DMS114 treated with DMSO at 0.1 percent for 48 hours (cell line): ENCODE results near the gene SSTR3.
A peak's percentile ranks its signal among the peaks of the same experiment; 100 is the strongest.
"Not testable (repeated sequence)": the region's sequence is repeated elsewhere in the genome, so short reads cannot be mapped to it uniquely, and the experiment has no call there.

Experiments used
- DNase-seq: peaks from one replicate; lab custom pipeline; 2025; ENCODE audit not compliant: unreplicated experiment; lab: John Stamatoyannopoulos, UW

The SSTR3 gene

GRCh38 chr22:37211075-37211865 lies 1.0 kb downstream of the SSTR3 start:
- DNase-seq: no peak

DNA sequence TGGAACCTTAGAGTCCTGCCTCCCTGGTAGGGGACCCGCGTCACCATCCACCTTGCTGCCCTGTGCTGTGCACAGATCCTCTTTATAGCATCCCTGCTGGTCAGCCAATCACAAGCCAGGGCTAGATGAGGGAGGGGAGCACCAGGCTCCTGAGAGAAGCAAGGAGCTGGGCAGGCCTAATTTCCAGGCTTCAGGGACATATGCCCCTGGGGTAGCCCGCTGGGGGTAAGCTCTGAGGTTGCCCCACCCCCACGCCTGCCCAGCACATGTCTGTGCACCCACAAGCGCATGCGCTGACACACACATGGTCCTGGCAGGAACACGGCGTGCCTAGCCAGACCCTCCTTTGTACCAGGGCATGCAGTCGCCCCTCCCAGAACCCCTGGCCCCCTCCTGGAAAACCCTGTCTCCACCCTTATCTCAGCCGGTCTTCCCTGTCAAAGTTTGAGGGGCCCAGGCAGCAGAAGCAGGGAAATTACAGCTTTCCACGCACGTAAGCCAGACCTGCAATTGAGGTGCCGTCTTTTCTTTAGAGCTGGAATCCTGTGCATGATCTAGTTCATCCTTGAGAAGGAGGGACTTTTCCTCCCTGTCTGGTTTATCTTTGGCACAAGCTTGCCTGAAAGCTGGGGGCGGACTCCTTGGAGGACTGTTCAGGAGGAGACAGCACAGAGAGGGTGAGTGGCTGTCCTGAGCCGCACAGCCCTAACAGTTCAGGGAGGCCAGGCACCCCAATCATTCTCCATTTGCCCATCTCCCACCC lies 2.1 kb downstream of the SSTR3 start:
- no peak for DNase-seq

GRCh38 chr22:37209140-37209845 lies 3.0 kb downstream of the SSTR3 start:
- DNase-seq: no peak

GRCh38 chr22:37208401-37209139 lies 3.7 kb downstream of the SSTR3 start:
- no peak for DNase-seq

DNA sequence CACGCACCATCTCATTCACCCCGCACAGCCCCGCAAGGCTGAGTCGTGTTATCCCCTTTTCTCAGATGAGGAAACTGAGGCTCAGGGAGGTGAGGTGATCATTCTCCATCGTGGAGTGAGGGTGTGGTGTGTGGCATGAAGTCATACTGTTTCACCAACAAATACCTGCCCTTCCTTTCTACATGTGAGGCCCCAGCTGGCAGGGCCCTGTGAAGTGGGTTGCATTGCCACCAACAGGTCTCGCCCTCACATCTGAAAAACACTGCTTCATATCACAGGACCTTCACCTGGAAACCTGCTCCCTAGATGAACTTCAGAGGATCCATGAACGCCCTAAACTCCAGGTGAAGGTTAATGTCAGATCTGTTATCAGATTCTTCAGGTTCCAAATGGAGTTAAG lies 4.3 kb downstream of the SSTR3 start:
- DNase-seq: no peak

GRCh38 chr22:37206841-37207821 lies 5.1 kb downstream of the SSTR3 start:
- no peak for DNase-seq

DNA sequence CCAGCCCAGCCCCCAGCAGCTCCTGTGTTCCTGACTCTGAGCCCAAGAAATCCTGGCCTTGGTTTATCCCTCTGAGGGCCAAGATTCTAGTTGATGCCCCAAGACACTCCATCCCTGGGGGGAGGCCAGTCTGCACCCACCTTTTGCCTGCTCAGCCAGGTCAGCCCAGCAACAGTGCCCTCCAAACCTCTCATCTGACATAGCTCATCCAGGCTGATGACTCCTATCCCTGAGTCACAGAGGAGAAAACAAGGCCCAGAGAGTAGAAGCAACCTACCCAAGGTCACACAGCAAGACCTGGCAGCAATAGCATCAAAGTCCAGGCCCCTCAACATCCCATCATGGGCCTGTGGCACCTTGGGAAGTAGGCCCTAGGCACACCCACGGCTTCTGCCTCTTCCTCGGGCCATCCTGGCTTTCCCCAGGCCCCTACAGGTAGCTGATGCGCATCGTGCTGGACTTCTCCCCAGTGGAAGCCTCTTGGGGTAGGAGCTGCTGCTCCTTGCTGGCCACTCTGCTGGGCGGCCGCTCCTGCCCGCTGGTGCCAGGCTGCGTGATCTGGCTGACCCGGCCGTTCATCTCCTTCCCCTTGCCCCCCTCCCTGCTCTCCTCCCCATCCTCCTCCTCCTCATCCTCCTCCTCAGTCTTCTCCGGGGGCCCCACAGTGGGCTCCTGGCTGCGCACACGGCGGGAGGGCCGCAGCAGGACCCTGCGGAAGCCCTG lies 6.0 kb downstream of the SSTR3 start:
- no peak for DNase-seq

GRCh38 chr22:37205046-37205445 lies 7.2 kb downstream of the SSTR3 start:
- DNase-seq: no peak

- no peak for DNase-seq
Measured at GRCh38 chr22:37204045-37204655, 8.1 kb downstream of the SSTR3 start.

DNA sequence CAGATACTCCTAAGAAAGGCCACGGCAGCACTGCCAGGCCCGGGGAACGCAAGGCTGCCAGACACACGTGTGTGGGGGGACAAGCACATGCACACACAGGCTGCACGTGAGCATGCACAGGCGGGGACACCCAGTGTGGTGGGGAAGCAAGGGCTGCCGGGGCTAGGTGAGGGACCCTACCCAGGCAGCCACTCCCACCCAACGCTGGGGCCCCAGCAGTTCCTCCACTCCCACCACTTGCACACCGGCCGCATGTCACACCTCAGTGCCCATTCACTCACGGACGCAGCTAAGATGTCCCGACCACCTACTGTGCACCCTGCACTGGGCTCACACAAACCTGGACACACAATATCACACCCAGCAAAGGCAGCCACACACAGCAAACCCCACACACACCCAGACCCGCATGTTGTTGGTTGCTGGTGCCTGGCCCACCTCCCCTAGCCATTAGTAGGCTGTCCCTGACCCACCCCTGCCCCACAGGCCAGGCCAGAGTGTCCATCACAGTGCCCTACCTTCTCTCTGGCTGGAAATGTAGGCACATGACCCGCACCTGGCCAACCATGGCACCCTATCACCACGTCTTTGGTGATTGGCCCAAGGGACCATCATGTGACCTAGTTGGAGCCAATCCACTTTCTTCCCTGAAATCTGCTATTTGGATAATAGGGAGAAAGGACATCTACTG lies 8.8 kb downstream of the SSTR3 start:
- DNase-seq: no peak

GRCh38 chr22:37202716-37203115 lies 9.6 kb downstream of the SSTR3 start:
- DNase-seq: no peak

DNA sequence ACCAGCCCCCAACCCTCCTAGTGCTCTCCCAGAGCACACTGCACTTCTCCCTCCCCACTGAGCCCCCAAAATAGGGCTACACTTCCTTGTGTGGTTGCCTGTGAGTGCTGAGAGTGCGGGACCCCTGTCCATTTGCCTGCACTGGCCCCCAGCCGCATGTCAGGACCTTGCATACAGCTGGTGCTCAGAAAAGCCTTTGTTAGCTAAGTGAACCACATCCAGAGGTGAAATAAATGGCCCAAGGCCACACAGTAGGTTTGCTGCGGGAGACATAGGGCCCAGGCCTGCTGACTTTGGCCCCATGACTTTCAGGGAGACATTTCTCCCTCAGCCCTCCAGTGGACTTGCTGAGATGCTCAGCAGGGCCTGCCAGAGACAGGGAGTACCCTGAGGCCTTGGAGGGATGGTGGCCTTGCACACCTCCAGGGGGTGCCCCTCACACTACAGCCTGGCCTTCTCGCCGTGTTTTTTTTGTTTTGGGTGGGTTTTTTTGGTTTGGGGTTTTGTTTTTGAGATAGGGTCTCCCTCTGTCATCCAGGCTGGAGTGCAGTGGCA lies 10.2 kb downstream of the SSTR3 start:
- no peak for DNase-seq

GRCh38 chr22:37201443-37201820 lies 10.8 kb downstream of the SSTR3 start:
- DNase-seq: not testable (repeated sequence)

- no peak for DNase-seq
Measured at GRCh38 chr22:37199760-37200108, 12.5 kb downstream of the SSTR3 start.

DNA sequence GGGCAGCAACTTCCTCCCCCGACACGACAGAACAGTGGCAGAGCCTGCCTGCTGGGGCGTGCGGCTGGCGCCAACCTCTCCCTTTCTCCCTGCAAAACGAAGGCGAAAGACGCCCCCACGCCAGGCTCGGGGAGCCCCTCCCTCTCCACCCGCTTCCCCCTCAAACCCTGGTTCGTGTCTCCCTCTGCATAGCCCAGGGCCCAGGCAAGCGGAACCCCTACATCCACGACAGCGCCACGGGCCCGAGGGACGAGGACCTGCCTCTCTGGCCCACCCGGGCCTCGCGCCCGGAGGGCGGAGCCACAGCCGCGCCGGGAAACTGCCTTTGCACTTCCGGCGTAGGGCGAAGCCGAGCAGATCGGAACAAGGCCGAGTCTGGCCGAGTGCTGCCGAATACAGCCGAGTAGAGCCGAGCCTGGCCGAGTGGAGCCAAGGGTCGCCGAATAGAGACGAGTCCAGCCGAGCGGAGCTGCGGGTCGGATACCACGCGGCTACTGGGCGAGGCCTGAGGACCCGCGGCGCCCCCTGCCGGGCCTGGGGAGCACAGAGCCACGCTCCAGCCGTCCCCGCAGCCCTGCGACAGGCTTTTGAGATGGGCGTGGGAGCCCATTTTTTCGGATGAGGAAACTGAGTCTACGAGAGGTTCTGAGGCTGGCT lies 13.0 kb downstream of the SSTR3 start:
- peak; percentile 91 for DNase-seq

- peak; percentile 15 for DNase-seq
Measured at GRCh38 chr22:37198258-37199102, 13.8 kb downstream of the SSTR3 start.
